ENCODE results near the gene CT47C1. TPM values are rescaled to one million over a fixed set of nuclear protein-coding genes. Genes with fewer than 3 reads are reported as not detected.
"Not testable (repeated sequence)": the region's sequence is repeated elsewhere in the genome, so short reads cannot be mapped to it uniquely, and the experiment has no call there.

Gene CT47C1
- total RNA-seq (not detected), polyA plus RNA-seq (not detected)
- long read RNA-seq, donor 1: 0 reads
- long read RNA-seq, donor 2: 0 reads
- long read RNA-seq, donor 3: 0 reads
- long read RNA-seq, donor 4: 0 reads
- long read RNA-seq, donor 5: 0 reads

DNA sequence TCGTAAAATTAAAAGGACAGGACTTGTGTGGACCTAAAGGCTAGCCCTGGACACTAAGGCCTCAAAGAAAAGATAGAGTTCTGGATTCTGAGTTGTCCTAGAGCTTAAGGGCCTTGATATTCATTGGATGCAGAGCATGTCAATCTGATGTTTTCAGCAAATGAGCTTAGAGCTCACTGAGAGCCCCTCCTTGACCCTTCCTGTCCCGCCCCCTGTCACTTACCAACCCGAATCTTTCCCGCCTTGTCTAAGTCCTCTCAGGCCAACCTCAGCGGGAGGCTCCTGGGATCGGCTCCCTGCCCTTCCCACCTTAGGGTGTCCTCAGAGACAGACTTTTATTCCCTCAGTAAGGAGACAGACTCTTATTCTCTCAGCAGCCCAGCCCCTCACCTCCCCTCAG, at the start of gene CT47C1:
CT47C1 (plus strand) TSS at position 250 of the 400 bp plus-strand sequence. CDS start 233 bp downstream, outside the sequence.
- Histone ChIP-seq H3K27ac (ENCODE audit: low read depth in 1 of 2, low read length in 1 of 2) (no peak within 1 kb of the TSS), H3K4me1 (ENCODE audit: control insufficient read depth in 5 of 5, insufficient read depth in 5 of 5, low read length in 5 of 5) (no peaks in the 10 kb centered on the region), H3K9ac (ENCODE audit: insufficient read depth in 1 of 2, low read length in 2 of 2) (no peak within 1 kb of the TSS), H3K36me3 (ENCODE audit: control insufficient read depth in 4 of 4, insufficient read depth in 4 of 4, low read length in 4 of 4) (no peaks in the 10 kb centered on the region), H3K4me3 (no peak within 1 kb of the TSS), H3K27me3 (ENCODE audit: control insufficient read depth in 3 of 3, insufficient read depth in 3 of 3, low read length in 2 of 3) (no peaks in the 10 kb centered on the region), H3K9me3 (ENCODE audit: control insufficient read depth in 4 of 4, insufficient read depth in 3 of 4, low read length in 3 of 4) (peaks cover 0 to 6% (median 0%) of the 10 kb centered on the region in 4 donors)
- no peak for ATAC-seq (ENCODE audit: insufficient read depth, low FRiP score)
- DNase-seq: no peak
- TF ChIP-seq, protein P1, sequence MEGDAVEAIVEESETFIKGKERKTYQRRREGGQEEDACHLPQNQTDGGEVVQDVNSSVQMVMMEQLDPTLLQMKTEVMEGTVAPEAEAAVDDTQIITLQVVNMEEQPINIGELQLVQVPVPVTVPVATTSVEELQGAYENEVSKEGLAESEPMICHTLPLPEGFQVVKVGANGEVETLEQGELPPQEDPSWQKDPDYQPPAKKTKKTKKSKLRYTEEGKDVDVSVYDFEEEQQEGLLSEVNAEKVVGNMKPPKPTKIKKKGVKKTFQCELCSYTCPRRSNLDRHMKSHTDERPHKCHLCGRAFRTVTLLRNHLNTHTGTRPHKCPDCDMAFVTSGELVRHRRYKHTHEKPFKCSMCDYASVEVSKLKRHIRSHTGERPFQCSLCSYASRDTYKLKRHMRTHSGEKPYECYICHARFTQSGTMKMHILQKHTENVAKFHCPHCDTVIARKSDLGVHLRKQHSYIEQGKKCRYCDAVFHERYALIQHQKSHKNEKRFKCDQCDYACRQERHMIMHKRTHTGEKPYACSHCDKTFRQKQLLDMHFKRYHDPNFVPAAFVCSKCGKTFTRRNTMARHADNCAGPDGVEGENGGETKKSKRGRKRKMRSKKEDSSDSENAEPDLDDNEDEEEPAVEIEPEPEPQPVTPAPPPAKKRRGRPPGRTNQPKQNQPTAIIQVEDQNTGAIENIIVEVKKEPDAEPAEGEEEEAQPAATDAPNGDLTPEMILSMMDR (IDR thresholded peaks at IDR 0.05; ENCODE audit: control extremely low read depth, extremely low read depth): no peak
- 86 to 99% methylated on average over 6 of the region's 6 CpGs for WGBS, 2 donors

GRCh38 chrX:119025900-119026299, 46.9 kb upstream of the CT47C1 start:
- TF ChIP-seq, protein P1 (IDR thresholded peaks at IDR 0.05; ENCODE audit: control extremely low read depth, extremely low read depth): no peak
- no peaks in the 10 kb centered on the region for H3K9me3 ChIP-seq (ENCODE audit: control insufficient read depth in 4 of 4, insufficient read depth in 3 of 4, low read length in 3 of 4)
- no peak overlapping the region for H3K27ac ChIP-seq (ENCODE audit: low read depth in 1 of 2, low read length in 1 of 2)
- no peaks in the 10 kb centered on the region for H3K36me3 ChIP-seq (ENCODE audit: control insufficient read depth in 4 of 4, insufficient read depth in 4 of 4, low read length in 4 of 4)
- WGBS, 2 donors: 92 to 97% methylated on average over 5 of the region's 5 CpGs
- no peaks in the 10 kb centered on the region for H3K27me3 ChIP-seq (ENCODE audit: control insufficient read depth in 3 of 3, insufficient read depth in 3 of 3, low read length in 2 of 3)
- H3K4me3 ChIP-seq: no peak overlapping the region
- H3K9ac ChIP-seq (ENCODE audit: insufficient read depth in 1 of 2, low read length in 2 of 2): no peak overlapping the region
- H3K4me1 ChIP-seq (ENCODE audit: control insufficient read depth in 5 of 5, insufficient read depth in 5 of 5, low read length in 5 of 5): no peaks in the 10 kb centered on the region
- ATAC-seq (ENCODE audit: insufficient read depth, low FRiP score) (no peak), DNase-seq (no peak)

DNA sequence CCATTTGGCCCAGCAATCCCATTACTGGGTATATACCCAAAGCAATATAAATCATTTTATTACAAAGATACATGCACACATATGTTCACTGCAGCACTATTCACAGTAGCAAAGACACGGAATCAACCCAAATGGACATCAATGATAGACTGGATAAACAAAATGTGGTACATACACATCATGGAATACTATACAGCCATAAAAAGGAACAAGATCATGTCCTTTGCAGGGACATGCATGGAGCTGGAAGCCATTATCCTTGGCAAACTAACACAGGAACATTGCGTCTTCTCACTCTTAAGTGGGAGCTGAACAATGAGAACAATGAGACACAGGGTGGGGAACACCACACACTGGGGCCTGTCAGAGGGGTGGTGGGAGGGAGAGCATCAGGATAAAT, 46.4 kb upstream of the CT47C1 start:
- not testable (repeated sequence) for H3K9me3 ChIP-seq (ENCODE audit: control insufficient read depth in 4 of 4, insufficient read depth in 3 of 4, low read length in 3 of 4); H3K27me3 ChIP-seq (ENCODE audit: control insufficient read depth in 3 of 3, insufficient read depth in 3 of 3, low read length in 2 of 3); H3K4me3 ChIP-seq; DNase-seq; H3K9ac ChIP-seq (ENCODE audit: insufficient read depth in 1 of 2, low read length in 2 of 2); H3K4me1 ChIP-seq (ENCODE audit: control insufficient read depth in 5 of 5, insufficient read depth in 5 of 5, low read length in 5 of 5); ATAC-seq (ENCODE audit: insufficient read depth, low FRiP score); H3K27ac ChIP-seq (ENCODE audit: low read depth in 1 of 2, low read length in 1 of 2); H3K36me3 ChIP-seq (ENCODE audit: control insufficient read depth in 4 of 4, insufficient read depth in 4 of 4, low read length in 4 of 4)
- 91 to 92% methylated on average over 2 of the region's 2 CpGs for WGBS, 2 donors

DNA sequence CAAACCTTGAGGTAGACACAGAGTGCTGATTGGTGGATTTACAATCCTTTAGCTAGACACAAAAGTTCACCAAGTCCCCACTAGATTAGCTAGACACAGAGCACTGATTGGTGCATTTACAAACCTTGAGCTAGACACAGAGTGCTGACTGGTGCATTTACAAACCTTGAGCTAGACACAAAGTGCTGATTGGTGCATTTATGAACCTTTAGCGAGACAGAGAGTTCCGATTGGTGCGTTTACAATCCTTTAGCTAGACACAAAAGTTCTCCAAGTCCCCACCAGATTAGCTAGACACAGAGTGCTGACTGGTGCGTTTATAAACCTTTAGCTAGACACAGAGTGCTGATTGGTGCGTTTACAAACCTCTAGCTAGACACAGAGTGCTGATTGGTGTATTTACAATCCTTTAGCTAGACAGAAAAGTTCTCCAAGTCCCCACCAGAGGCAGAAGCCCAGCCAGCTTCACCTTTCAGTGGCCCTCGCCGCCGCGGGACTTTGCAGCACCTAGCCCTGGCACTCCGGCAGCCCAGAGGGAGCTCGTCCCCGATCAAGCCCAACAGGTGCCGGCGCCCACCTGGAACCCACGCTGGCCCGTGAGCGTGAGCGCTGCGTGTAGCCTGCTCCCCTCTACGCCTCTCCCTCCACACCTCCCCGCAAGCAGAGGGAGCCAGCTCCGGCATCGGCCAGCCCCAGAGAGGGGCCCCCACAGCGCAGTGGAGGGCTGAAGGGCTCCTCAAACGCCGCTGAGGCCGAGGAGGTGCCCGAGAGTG, 44.6 kb upstream of the CT47C1 start:
- not testable (repeated sequence) for H3K27ac ChIP-seq (ENCODE audit: low read depth in 1 of 2, low read length in 1 of 2); H3K9me3 ChIP-seq (ENCODE audit: control insufficient read depth in 4 of 4, insufficient read depth in 3 of 4, low read length in 3 of 4); ATAC-seq (ENCODE audit: insufficient read depth, low FRiP score); H3K36me3 ChIP-seq (ENCODE audit: control insufficient read depth in 4 of 4, insufficient read depth in 4 of 4, low read length in 4 of 4); H3K27me3 ChIP-seq (ENCODE audit: control insufficient read depth in 3 of 3, insufficient read depth in 3 of 3, low read length in 2 of 3); H3K9ac ChIP-seq (ENCODE audit: insufficient read depth in 1 of 2, low read length in 2 of 2); H3K4me3 ChIP-seq; DNase-seq; H3K4me1 ChIP-seq (ENCODE audit: control insufficient read depth in 5 of 5, insufficient read depth in 5 of 5, low read length in 5 of 5)
- WGBS, 2 donors: 86 to 98% methylated on average over 13 to 28 of the region's 28 CpGs
